ENCODE measurements around the gene ZNF507. TPM values are rescaled to one million over a fixed set of nuclear protein-coding genes. Genes with fewer than 3 reads are reported as not detected.

The ZNF507 gene
- total RNA-seq, 1 donor from 2014 or later = 32.5 TPM

GRCh38 chr19:32387701-32388392, 42.4 kb downstream of the ZNF507 start:
- no peak for TF ChIP-seq CTCF (conservative IDR thresholded peaks at IDR 0.05)
- no peak overlapping the region for H3K4me3 Mint-ChIP-seq
- no peaks in the 10 kb centered on the region for H3K9me3 Mint-ChIP-seq
- peaks cover 2% of the 10 kb centered on the region for H3K4me1 Mint-ChIP-seq (ENCODE audit: unreplicated experiment)
- no peaks in the 10 kb centered on the region for H3K27me3 Mint-ChIP-seq
- peaks cover 17% of the 10 kb centered on the region for H3K36me3 Mint-ChIP-seq
- peak overlapping the region; percentile 17 for H3K27ac Mint-ChIP-seq
- no peak for DNase-seq (ENCODE audit: extremely low spot score, unreplicated experiment)

GRCh38 chr19:32388393-32388855, 43.0 kb downstream of the ZNF507 start:
- H3K36me3 Mint-ChIP-seq = peaks cover 14% of the 10 kb centered on the region
- peak overlapping the region; percentile 17 for H3K27ac Mint-ChIP-seq
- no peak for TF ChIP-seq CTCF (conservative IDR thresholded peaks at IDR 0.05)
- H3K4me3 Mint-ChIP-seq = no peak overlapping the region
- H3K27me3 Mint-ChIP-seq = no peaks in the 10 kb centered on the region
- DNase-seq (ENCODE audit: extremely low spot score, unreplicated experiment) = no peak
- no peaks in the 10 kb centered on the region for H3K9me3 Mint-ChIP-seq
- H3K4me1 Mint-ChIP-seq (ENCODE audit: unreplicated experiment) = peaks cover 6% of the 10 kb centered on the region

- Mint-ChIP-seq H3K4me3 (no peak overlapping the region), H3K4me1 (ENCODE audit: unreplicated experiment) (peaks cover 20% of the 10 kb centered on the region), H3K36me3 (peaks cover 6% of the 10 kb centered on the region), H3K9me3 (no peaks in the 10 kb centered on the region), H3K27ac (peak overlapping the region; percentile 37), H3K27me3 (no peaks in the 10 kb centered on the region)
- no peak for DNase-seq (ENCODE audit: extremely low spot score, unreplicated experiment)
- no peak for TF ChIP-seq CTCF (conservative IDR thresholded peaks at IDR 0.05)
These were observed 47.5 kb downstream of the ZNF507 start for GRCh38 chr19:32392901-32393300.

- no peak for DNase-seq (ENCODE audit: extremely low spot score, unreplicated experiment)
- Mint-ChIP-seq H3K4me1 (ENCODE audit: unreplicated experiment) (peaks cover 20% of the 10 kb centered on the region), H3K27me3 (no peaks in the 10 kb centered on the region), H3K27ac (no peak overlapping the region), H3K9me3 (no peaks in the 10 kb centered on the region), H3K4me3 (no peak overlapping the region), H3K36me3 (no peaks in the 10 kb centered on the region)
- no peak for TF ChIP-seq CTCF (conservative IDR thresholded peaks at IDR 0.05)
These were observed 50.7 kb downstream of the ZNF507 start for GRCh38 chr19:32396046-32396652.

GRCh38 chr19:32397671-32398101, 52.3 kb downstream of the ZNF507 start:
- H3K27me3 Mint-ChIP-seq = no peaks in the 10 kb centered on the region

More at GRCh38 chr19:32397671-32398101, 52.3 kb downstream of the ZNF507 start:
- DNase-seq (ENCODE audit: extremely low spot score, unreplicated experiment) = no peak
- no peaks in the 10 kb centered on the region for H3K36me3 Mint-ChIP-seq
- H3K4me3 Mint-ChIP-seq = peak overlapping the region; percentile 24
- no peak for TF ChIP-seq CTCF (conservative IDR thresholded peaks at IDR 0.05)
- no peaks in the 10 kb centered on the region for H3K9me3 Mint-ChIP-seq
- H3K4me1 Mint-ChIP-seq (ENCODE audit: unreplicated experiment) = peaks cover 19% of the 10 kb centered on the region
- H3K27ac Mint-ChIP-seq = peak overlapping the region; percentile 73

All from type B pancreatic cell (in vitro differentiated cells).